A673 (cell line): ENCODE data around the gene ZNF516. TPM values are rescaled to one million over a fixed set of nuclear protein-coding genes. Genes with fewer than 3 reads are reported as not detected.
A peak's percentile ranks its signal among the peaks of the same experiment; 100 is the strongest.

Experiments
- BruUV-seq: library from RNA; stranded (reverse); fragments of 400-500 nt; replicated peaks from 2 replicates; lab custom pipeline; 2021; lab: Mats Ljungman, UMichigan
- CTCF ChIA-PET: fragments of 300-600 bp; sonication (Branson Sonifier 250); formaldehyde crosslinking; loops from one replicate; lab custom pipeline; 2022; ENCODE audit warnings: antibody characterized with exemption; lab: Charles Lee
- POLR2A ChIA-PET: fragments of 300-600 bp; sonication (Branson Sonifier 250); formaldehyde crosslinking; loops from one replicate; lab custom pipeline; 2022; ENCODE audit warnings: antibody characterized with exemption; ENCODE audit not compliant: low non-redundant PET; lab: Charles Lee
- DNase-seq: peaks from one replicate; pipeline ENCODE4 v3.0.0-alpha.2; 2015; ENCODE audit warnings: low spot score
- H3K27ac ChIP-seq: fragments of 200-600 bp; sonication (generic); 2 replicates; pipeline ENCODE4 v1.5.1; 2016; ENCODE audit warnings: mixed run types, low read depth, mild to moderate bottlenecking, mixed read lengths, antibody characterized with exemption, low read length; ENCODE audit not compliant: poor library complexity, severe bottlenecking
- H3K27me3 ChIP-seq: fragments of 200-600 bp; sonication (generic); replicated peaks from 2 replicates; pipeline ENCODE4 v1.6.1; 2017; ENCODE audit warnings: mixed run types, low read depth, mild to moderate bottlenecking, mixed read lengths, antibody characterized with exemption, low read length; ENCODE audit not compliant: insufficient read depth, poor library complexity
- H3K36me3 ChIP-seq: fragments of 200-600 bp; sonication (generic); 2 replicates; pipeline ENCODE4 v1.6.1; 2016; ENCODE audit warnings: mixed run types, mild to moderate bottlenecking, mixed read lengths, antibody characterized with exemption, low read length; ENCODE audit not compliant: insufficient read depth, poor library complexity, severe bottlenecking
- H3K4me1 ChIP-seq: fragments of 200-600 bp; sonication (generic); 2 replicates; pipeline ENCODE4 v1.6.1; 2017; ENCODE audit warnings: mixed run types, mild to moderate bottlenecking, mixed read lengths, antibody characterized with exemption, low read length; ENCODE audit not compliant: insufficient read depth, poor library complexity, severe bottlenecking
- H3K4me3 ChIP-seq: fragments of 200-600 bp; sonication (generic); 2 replicates; pipeline ENCODE4 v1.5.1; 2016; ENCODE audit warnings: low read depth, mixed run types, mild to moderate bottlenecking, mixed read lengths, low read length; ENCODE audit not compliant: poor library complexity, severe bottlenecking
- H3K9me3 ChIP-seq: fragments of 200-600 bp; sonication (generic); 2 replicates; pipeline ENCODE4 v1.6.1; 2016; ENCODE audit warnings: mixed run types, low read depth, mild to moderate bottlenecking, mixed read lengths, antibody characterized with exemption, low read length; ENCODE audit not compliant: poor library complexity, severe bottlenecking
- CTCF ChIP-seq: fragments of 300-800, 200-600 bp; sonication (generic); conservative IDR thresholded peaks from 2 replicates; pipeline ENCODE4 v1.5.1; 2017; ENCODE audit warnings: low read depth, mild to moderate bottlenecking, antibody characterized with exemption, low read length, moderate library complexity, mixed read lengths
- EZH2 ChIP-seq: fragments of 200-600 bp; sonication (generic); IDR thresholded peaks from 2 replicates; pipeline ENCODE4 v1.6.1; 2017; ENCODE audit warnings: borderline replicate concordance, low read depth, mild to moderate bottlenecking, mixed read lengths, antibody characterized with exemption, low read length; ENCODE audit not compliant: poor library complexity, severe bottlenecking
- intact Hi-C: fragments of 100-400 bp; cut with micrococcal nuclease; formaldehyde crosslinking; loops from one replicate; pipeline ENCODE4 v1.10.0; 2022; ENCODE audit not compliant: unreplicated experiment
- total RNA-seq: library from RNA; stranded (reverse); gene quantifications from 2 replicates; pipeline ENCODE4 v1.2.3, GENCODE V29; 2021

The ZNF516 gene
- total RNA-seq, 1 experiment from 2014 or later: 32.3 TPM

- BruUV-seq: no TSS peak
These were observed 48.5 kb downstream of the ZNF516 start for GRCh38 chr18:76446321-76447257.

GRCh38 chr18:76445741-76446232 is 49.3 kb downstream of the ZNF516 start:
- peak overlapping the region; percentile 41 for H3K27ac ChIP-seq
- peaks cover 32% of the 10 kb centered on the region for H3K4me1 ChIP-seq
- BruUV-seq: no TSS peak
- intact Hi-C loops: no loop called here
- peaks cover 17% of the 10 kb centered on the region for H3K36me3 ChIP-seq
- ChIA-PET CTCF (no interaction called here), POLR2A (no interaction called here)
- H3K27me3 ChIP-seq: no peaks in the 10 kb centered on the region
- no peak for DNase-seq
- no peaks in the 10 kb centered on the region for H3K9me3 ChIP-seq
- no peak overlapping the region for H3K4me3 ChIP-seq
- TF ChIP-seq CTCF (no peak), EZH2 (no peak)

More at GRCh38 chr18:76446321-76447257, 48.5 kb downstream of the ZNF516 start:
- DNase-seq: no peak
- H3K27ac ChIP-seq: no peak overlapping the region
- H3K27me3 ChIP-seq: no peaks in the 10 kb centered on the region
- ChIA-PET POLR2A (interaction anchor here (0.6 kb wide), 1 partner anchor 82 kb away, joined by 4 read pairs; no protein-coding TSS in a partner anchor), CTCF (no interaction called here)
- H3K4me3 ChIP-seq: no peak overlapping the region
- H3K36me3 ChIP-seq: peaks cover 10% of the 10 kb centered on the region
- TF ChIP-seq EZH2 (no peak), CTCF (no peak)
- H3K4me1 ChIP-seq: peaks cover 35% of the 10 kb centered on the region
- H3K9me3 ChIP-seq: no peaks in the 10 kb centered on the region
- intact Hi-C loops: no loop called here

- no peak overlapping the region for H3K4me3 ChIP-seq
- ChIA-PET CTCF (no interaction called here), POLR2A (no interaction called here)
- BruUV-seq: no TSS peak
- TF ChIP-seq EZH2 (no peak), CTCF (no peak)
- H3K9me3 ChIP-seq: no peaks in the 10 kb centered on the region
- no peaks in the 10 kb centered on the region for H3K27me3 ChIP-seq
- peak; percentile 49 for DNase-seq
- H3K27ac ChIP-seq: peak overlapping the region; percentile 41
- intact Hi-C loops: no loop called here
- peaks cover 32% of the 10 kb centered on the region for H3K4me1 ChIP-seq
- H3K36me3 ChIP-seq: peaks cover 20% of the 10 kb centered on the region
These were observed 49.8 kb downstream of the ZNF516 start for GRCh38 chr18:76445275-76445674.
